ENCODE measurements around the gene KLF3.

The KLF3 gene

GRCh38 chr4:38684271-38684670, 20.3 kb downstream of the KLF3 start:
- no peak overlapping the region for H3K4me2 ChIP-seq (ENCODE audit: low read length)
- H2BK120ac ChIP-seq (ENCODE audit: low read depth, low read length), result no peak overlapping the region
- H3K36me3 ChIP-seq (ENCODE audit: control insufficient read depth, insufficient read depth, low read length), result no peaks in the 10 kb centered on the region
- H3K18ac ChIP-seq (ENCODE audit: low read length), result no peak overlapping the region
- H3K9ac ChIP-seq (ENCODE audit: low read length), result no peak overlapping the region
- no peak overlapping the region for H2BK5ac ChIP-seq (ENCODE audit: low read length)
- H3K79me2 ChIP-seq (ENCODE audit: control insufficient read depth, insufficient read depth, low read length), result peaks cover 2% of the 10 kb centered on the region
- no peaks in the 10 kb centered on the region for H3K27me3 ChIP-seq (ENCODE audit: insufficient read depth, low read length, poor library complexity)
- H3K27ac ChIP-seq (ENCODE audit: low read depth, low read length), result no peak overlapping the region
- no peaks in the 10 kb centered on the region for H3K79me1 ChIP-seq (ENCODE audit: low read length)
- no peak overlapping the region for H2AK5ac ChIP-seq (ENCODE audit: low read length)
- WGBS (ENCODE audit: extremely low coverage, insufficient coverage, low lambda C conversion rate), result no CpG with 5 or more reads among the region's 2 CpGs
- no peak overlapping the region for H4K5ac ChIP-seq (ENCODE audit: low read length)
- no peak overlapping the region for H2BK15ac ChIP-seq (replicated peaks; ENCODE audit: low read depth)
- H4K8ac ChIP-seq (ENCODE audit: low read depth, low read length), result no peak overlapping the region
- no peak overlapping the region for H3K4ac ChIP-seq (ENCODE audit: low read depth, low read length)
- no peak overlapping the region for H3K23ac ChIP-seq (ENCODE audit: low read length)
- no peaks in the 10 kb centered on the region for H3K4me1 ChIP-seq (ENCODE audit: control insufficient read depth, low read depth, low read length)
- no peak overlapping the region for H3K4me3 ChIP-seq (ENCODE audit: low read length)
- H3K56ac ChIP-seq (ENCODE audit: low read length), result no peak overlapping the region
- DNase-seq, result no peak

GRCh38 chr4:38684951-38685844, 21.2 kb downstream of the KLF3 start:
- no peaks in the 10 kb centered on the region for H3K27me3 ChIP-seq (ENCODE audit: insufficient read depth, low read length, poor library complexity)
- H3K56ac ChIP-seq (ENCODE audit: low read length), result no peak overlapping the region
- no peak overlapping the region for H3K27ac ChIP-seq (ENCODE audit: low read depth, low read length)
- H4K5ac ChIP-seq (ENCODE audit: low read length), result no peak overlapping the region
- H3K4me3 ChIP-seq (ENCODE audit: low read length), result no peak overlapping the region
- H3K79me1 ChIP-seq (ENCODE audit: low read length), result no peaks in the 10 kb centered on the region
- H3K23ac ChIP-seq (ENCODE audit: low read length), result no peak overlapping the region
- no peak overlapping the region for H4K8ac ChIP-seq (ENCODE audit: low read depth, low read length)
- no peak overlapping the region for H2BK5ac ChIP-seq (ENCODE audit: low read length)
- DNase-seq, result no peak
- no peak overlapping the region for H3K18ac ChIP-seq (ENCODE audit: low read length)
- H2AK5ac ChIP-seq (ENCODE audit: low read length), result no peak overlapping the region
- no peak overlapping the region for H3K4ac ChIP-seq (ENCODE audit: low read depth, low read length)
- no peaks in the 10 kb centered on the region for H3K4me1 ChIP-seq (ENCODE audit: control insufficient read depth, low read depth, low read length)
- no peak overlapping the region for H2BK120ac ChIP-seq (ENCODE audit: low read depth, low read length)
- no peak overlapping the region for H2BK15ac ChIP-seq (replicated peaks; ENCODE audit: low read depth)
- no peaks in the 10 kb centered on the region for H3K36me3 ChIP-seq (ENCODE audit: control insufficient read depth, insufficient read depth, low read length)
- no peak overlapping the region for H3K9ac ChIP-seq (ENCODE audit: low read length)
- WGBS (ENCODE audit: extremely low coverage, insufficient coverage, low lambda C conversion rate), result no CpG with 5 or more reads among the region's 8 CpGs
- H3K4me2 ChIP-seq (ENCODE audit: low read length), result no peak overlapping the region
- H3K79me2 ChIP-seq (ENCODE audit: control insufficient read depth, insufficient read depth, low read length), result no peaks in the 10 kb centered on the region

GRCh38 chr4:38686682-38687081, 22.7 kb downstream of the KLF3 start:
- H3K18ac ChIP-seq (ENCODE audit: low read length), result no peak overlapping the region
- no peak overlapping the region for H3K4me3 ChIP-seq (ENCODE audit: low read length)
- no peak overlapping the region for H2BK15ac ChIP-seq (replicated peaks; ENCODE audit: low read depth)
- no peak for DNase-seq
- no peak overlapping the region for H3K56ac ChIP-seq (ENCODE audit: low read length)
- H3K79me1 ChIP-seq (ENCODE audit: low read length), result no peaks in the 10 kb centered on the region
- no peak overlapping the region for H3K27ac ChIP-seq (ENCODE audit: low read depth, low read length)
- H3K27me3 ChIP-seq (ENCODE audit: insufficient read depth, low read length, poor library complexity), result no peaks in the 10 kb centered on the region
- no peak overlapping the region for H2BK120ac ChIP-seq (ENCODE audit: low read depth, low read length)
- no peak overlapping the region for H2AK5ac ChIP-seq (ENCODE audit: low read length)
- H3K9ac ChIP-seq (ENCODE audit: low read length), result no peak overlapping the region
- no CpG with 5 or more reads among the region's 3 CpGs for WGBS (ENCODE audit: extremely low coverage, insufficient coverage, low lambda C conversion rate)
- no peaks in the 10 kb centered on the region for H3K4me1 ChIP-seq (ENCODE audit: control insufficient read depth, low read depth, low read length)
- H4K8ac ChIP-seq (ENCODE audit: low read depth, low read length), result no peak overlapping the region
- H3K36me3 ChIP-seq (ENCODE audit: control insufficient read depth, insufficient read depth, low read length), result no peaks in the 10 kb centered on the region
- H4K5ac ChIP-seq (ENCODE audit: low read length), result no peak overlapping the region
- H3K4me2 ChIP-seq (ENCODE audit: low read length), result no peak overlapping the region
- no peak overlapping the region for H3K4ac ChIP-seq (ENCODE audit: low read depth, low read length)
- H2BK5ac ChIP-seq (ENCODE audit: low read length), result no peak overlapping the region
- H3K79me2 ChIP-seq (ENCODE audit: control insufficient read depth, insufficient read depth, low read length), result no peaks in the 10 kb centered on the region
- H3K23ac ChIP-seq (ENCODE audit: low read length), result no peak overlapping the region

DNA sequence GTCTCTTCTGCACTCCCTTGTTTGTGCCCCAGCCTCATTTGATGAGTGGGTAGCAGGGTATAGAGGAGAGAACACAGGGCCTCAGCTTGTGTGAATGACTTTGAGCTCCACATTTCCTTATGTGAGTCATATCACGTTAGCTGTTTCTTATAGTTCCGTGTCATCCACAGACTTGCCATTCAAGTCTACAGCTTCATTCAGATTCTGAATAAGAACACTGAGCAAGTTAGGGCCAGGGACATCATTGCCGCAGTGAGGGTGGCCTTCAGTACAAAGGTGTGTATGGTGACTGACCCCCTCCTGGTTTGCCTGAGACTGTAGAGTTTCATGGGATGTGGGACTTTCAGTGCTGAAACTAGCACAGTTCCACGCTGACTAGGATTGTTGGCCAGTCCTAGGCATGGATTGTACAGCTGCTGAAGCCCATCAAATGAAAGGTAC, 23.6 kb downstream of the KLF3 start:
- Histone ChIP-seq H3K4me2 (ENCODE audit: low read length) (no peak overlapping the region), H4K8ac (ENCODE audit: low read depth, low read length) (no peak overlapping the region), H3K4me1 (ENCODE audit: control insufficient read depth, low read depth, low read length) (no peaks in the 10 kb centered on the region), H2BK15ac (replicated peaks; ENCODE audit: low read depth) (no peak overlapping the region), H3K4me3 (ENCODE audit: low read length) (no peak overlapping the region), H3K79me1 (ENCODE audit: low read length) (no peaks in the 10 kb centered on the region), H3K9ac (ENCODE audit: low read length) (no peak overlapping the region), H3K27me3 (ENCODE audit: insufficient read depth, low read length, poor library complexity) (no peaks in the 10 kb centered on the region), H3K4ac (ENCODE audit: low read depth, low read length) (no peak overlapping the region), H2BK120ac (ENCODE audit: low read depth, low read length) (no peak overlapping the region), H4K5ac (ENCODE audit: low read length) (no peak overlapping the region), H3K36me3 (ENCODE audit: control insufficient read depth, insufficient read depth, low read length) (no peaks in the 10 kb centered on the region), H3K79me2 (ENCODE audit: control insufficient read depth, insufficient read depth, low read length) (no peaks in the 10 kb centered on the region), H2BK5ac (ENCODE audit: low read length) (no peak overlapping the region), H3K18ac (ENCODE audit: low read length) (no peak overlapping the region), H2AK5ac (ENCODE audit: low read length) (no peak overlapping the region), H3K23ac (ENCODE audit: low read length) (no peak overlapping the region), H3K56ac (ENCODE audit: low read length) (no peak overlapping the region), H3K27ac (ENCODE audit: low read depth, low read length) (no peak overlapping the region)
- DNase-seq, result no peak
- no CpG with 5 or more reads among the region's 4 CpGs for WGBS (ENCODE audit: extremely low coverage, insufficient coverage, low lambda C conversion rate)

- H3K27me3 ChIP-seq (ENCODE audit: insufficient read depth, low read length, poor library complexity), result no peaks in the 10 kb centered on the region
- no peak overlapping the region for H3K4ac ChIP-seq (ENCODE audit: low read depth, low read length)
- H3K56ac ChIP-seq (ENCODE audit: low read length), result no peak overlapping the region
- no peaks in the 10 kb centered on the region for H3K4me1 ChIP-seq (ENCODE audit: control insufficient read depth, low read depth, low read length)
- H3K4me2 ChIP-seq (ENCODE audit: low read length), result no peak overlapping the region
- no peak overlapping the region for H2BK5ac ChIP-seq (ENCODE audit: low read length)
- WGBS (ENCODE audit: extremely low coverage, insufficient coverage, low lambda C conversion rate), result no CpG with 5 or more reads among the region's 26 CpGs
- H2AK5ac ChIP-seq (ENCODE audit: low read length), result no peak overlapping the region
- no peak overlapping the region for H4K5ac ChIP-seq (ENCODE audit: low read length)
- H2BK120ac ChIP-seq (ENCODE audit: low read depth, low read length), result no peak overlapping the region
- H3K79me2 ChIP-seq (ENCODE audit: control insufficient read depth, insufficient read depth, low read length), result no peaks in the 10 kb centered on the region
- no peak overlapping the region for H3K27ac ChIP-seq (ENCODE audit: low read depth, low read length)
- no peaks in the 10 kb centered on the region for H3K79me1 ChIP-seq (ENCODE audit: low read length)
- H2BK15ac ChIP-seq (replicated peaks; ENCODE audit: low read depth), result no peak overlapping the region
- H4K8ac ChIP-seq (ENCODE audit: low read depth, low read length), result no peak overlapping the region
- DNase-seq, result no peak
- no peak overlapping the region for H3K9ac ChIP-seq (ENCODE audit: low read length)
- no peak overlapping the region for H3K4me3 ChIP-seq (ENCODE audit: low read length)
- H3K23ac ChIP-seq (ENCODE audit: low read length), result no peak overlapping the region
- no peak overlapping the region for H3K18ac ChIP-seq (ENCODE audit: low read length)
- H3K36me3 ChIP-seq (ENCODE audit: control insufficient read depth, insufficient read depth, low read length), result no peaks in the 10 kb centered on the region
Observed at GRCh38 chr4:38688676-38689355, 24.8 kb downstream of the KLF3 start.

Measured in mesendoderm (in vitro differentiated cells).